GM18502 (cell line): ENCODE data around the gene KLF14.
"Not testable (repeated sequence)": the region's sequence is repeated elsewhere in the genome, so short reads cannot be mapped to it uniquely, and the experiment has no call there.

Source experiments
- ATAC-seq: cut with Tn5 transposase; IDR thresholded peaks from one replicate; pipeline ENCODE4 v1.9.1; 2021; ENCODE audit warnings: mild to moderate bottlenecking; ENCODE audit not compliant: unreplicated experiment, poor library complexity

The KLF14 gene

DNA sequence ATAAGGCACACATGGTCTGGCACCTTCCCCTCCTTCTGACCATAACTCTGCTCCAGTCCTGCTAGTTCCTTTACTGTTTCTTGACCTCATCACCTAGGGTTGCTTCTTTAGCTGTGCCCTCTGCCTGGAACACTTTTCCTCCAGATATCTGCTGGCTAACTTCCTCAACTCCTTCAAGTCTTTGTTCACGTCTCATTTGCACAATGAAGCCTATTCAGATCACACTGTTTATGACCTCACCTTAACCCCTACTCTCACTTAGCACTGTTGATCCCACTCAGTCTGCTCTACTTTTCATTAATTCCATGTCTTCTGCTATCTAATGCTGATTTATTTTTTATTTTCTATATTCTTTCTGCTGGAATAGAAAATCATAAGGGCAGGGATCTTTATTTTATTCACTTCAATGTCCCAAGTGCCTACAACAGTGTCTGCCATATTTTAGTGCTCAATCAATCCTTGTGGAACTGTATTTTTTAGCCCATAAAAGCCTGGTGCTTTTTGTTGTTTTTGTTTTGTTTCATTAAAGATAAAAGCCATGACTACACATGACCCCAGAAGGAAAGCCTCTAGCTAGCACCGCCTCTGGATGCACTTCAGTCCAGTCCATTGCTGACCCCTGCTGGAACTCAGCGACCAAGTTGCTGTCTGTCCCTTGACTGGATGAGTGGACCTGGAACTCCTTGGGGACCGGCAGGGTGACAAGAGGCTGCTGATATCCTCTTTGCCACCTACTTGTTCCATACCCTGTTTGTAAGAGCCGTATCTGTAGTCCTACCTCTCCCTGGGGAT, 12.3 kb downstream of the KLF14 start:
- no peak for ATAC-seq

GRCh38 chr7:130719541-130719940, 14.5 kb downstream of the KLF14 start:
- no peak for ATAC-seq

GRCh38 chr7:130712416-130712815, 21.6 kb downstream of the KLF14 start:
- ATAC-seq: no peak

DNA sequence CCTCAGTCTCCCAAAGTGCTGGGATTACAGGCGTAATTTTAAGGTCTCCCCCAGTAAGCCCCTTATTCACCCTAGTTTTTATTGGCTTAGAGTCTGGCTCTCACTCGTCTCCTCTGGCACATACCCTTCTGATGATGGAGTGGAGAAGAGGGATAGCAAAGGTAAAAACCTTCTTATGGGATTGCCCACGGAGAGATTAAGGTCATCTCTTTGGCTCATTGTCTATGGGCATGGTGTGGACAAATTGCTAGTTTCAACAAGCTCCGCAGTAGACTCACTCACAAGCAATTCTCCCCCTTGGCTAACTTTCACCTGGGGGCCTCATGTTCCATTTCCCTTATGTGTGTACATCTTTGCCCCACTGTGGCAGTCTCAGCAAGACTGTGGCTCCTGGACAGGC, 25.2 kb downstream of the KLF14 start:
- ATAC-seq: no peak

DNA sequence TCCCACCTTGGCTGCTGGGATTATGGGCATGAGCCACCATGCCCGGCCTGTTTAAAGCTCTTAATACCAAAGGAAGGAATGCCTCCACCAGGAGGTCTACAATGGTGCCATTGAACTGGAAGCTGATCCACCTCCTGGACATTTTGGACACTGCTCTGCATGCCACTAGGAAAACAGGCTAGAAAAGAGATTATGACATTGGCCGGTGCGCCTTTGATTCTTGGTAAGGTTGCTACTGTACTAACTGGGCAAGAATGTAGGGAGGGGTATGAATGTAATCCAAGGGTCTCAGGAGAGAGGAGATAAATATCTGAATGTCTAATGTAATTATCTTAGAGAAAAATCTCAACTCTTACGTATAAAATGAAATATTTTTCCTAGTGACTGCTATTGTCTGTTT, 26.0 kb downstream of the KLF14 start:
- ATAC-seq: no peak

DNA sequence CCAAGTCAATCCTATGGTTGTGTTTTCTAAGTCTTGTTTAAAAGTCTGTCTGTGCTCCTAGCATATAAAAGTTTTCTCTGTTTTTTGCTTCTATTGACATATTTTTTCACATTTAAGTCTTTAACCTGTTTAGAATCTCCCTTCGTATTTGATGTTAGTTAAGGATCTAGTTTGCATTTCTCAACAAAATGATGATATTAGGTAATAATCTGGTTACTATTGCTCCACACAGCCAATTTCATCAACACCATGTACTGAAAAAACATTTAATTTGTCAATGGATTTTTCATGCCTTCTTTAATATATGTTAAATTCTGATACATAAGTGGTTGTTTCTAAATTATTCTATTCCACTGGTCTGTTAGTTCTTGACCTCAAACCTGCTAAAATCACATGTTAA, 30.2 kb downstream of the KLF14 start:
- no peak for ATAC-seq

DNA sequence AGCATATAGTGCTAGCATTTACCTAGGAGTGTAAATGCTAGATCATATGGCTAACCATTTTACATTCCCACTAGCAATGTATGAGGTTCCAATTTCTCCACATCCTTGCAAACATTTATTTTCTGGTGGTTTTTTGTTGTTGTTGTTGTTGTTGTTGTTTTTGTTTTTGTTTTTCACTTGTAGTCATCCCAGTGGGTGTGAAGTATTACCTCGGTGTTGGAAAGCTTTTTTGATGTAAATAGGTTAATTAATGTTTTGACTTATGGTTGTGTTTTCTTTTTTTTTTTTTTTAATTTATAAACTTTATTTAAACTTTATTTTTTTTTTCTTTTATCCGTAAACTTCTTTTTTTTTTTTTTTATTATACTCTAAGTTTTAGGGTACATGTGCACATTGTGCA, 32.4 kb downstream of the KLF14 start:
- no peak for ATAC-seq

GRCh38 chr7:130700760-130701159, 33.2 kb downstream of the KLF14 start:
- no peak for ATAC-seq

GRCh38 chr7:130699686-130700085, 34.3 kb downstream of the KLF14 start:
- no peak for ATAC-seq

- no peak for ATAC-seq
Observed at GRCh38 chr7:130697820-130698219, 36.2 kb downstream of the KLF14 start.

GRCh38 chr7:130695840-130696239, 38.2 kb downstream of the KLF14 start:
- ATAC-seq: no peak

DNA sequence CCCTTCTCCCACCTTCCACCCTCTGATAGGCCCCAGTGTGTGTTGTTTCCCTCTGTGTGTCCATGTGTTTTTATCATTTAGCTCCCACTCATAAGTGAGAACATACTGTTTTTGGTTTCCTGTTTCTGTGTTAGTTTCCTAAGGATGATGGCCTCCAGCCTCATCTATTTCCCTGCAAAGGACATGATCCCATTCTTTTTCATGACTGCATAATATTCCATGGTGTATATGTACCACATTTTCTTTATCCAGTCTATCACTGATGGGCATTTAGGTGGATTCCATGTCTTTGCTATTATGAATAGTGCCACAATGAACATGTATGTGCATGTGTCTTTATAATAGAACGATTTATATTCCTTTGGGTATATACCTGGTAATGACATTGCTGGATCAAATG, 41.6 kb downstream of the KLF14 start:
- not testable (repeated sequence) for ATAC-seq

DNA sequence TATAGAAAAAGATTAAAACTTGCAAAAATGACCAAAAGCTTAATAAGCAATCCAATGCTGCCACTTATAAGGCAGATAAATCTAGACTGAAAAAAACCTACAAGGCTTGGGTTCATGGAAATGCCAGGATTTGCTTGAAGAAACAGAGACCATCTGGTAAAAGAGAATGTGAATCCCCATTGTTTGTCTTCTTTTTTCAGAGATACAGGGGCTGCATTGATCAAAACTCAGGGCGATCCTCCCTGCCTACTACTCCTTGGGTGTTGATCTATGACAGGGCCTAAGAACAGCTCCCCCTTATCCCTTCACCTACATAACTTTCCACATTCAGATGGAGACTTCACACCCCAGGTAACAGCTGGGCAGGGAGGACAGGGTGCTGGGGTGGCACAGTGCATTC, 44.3 kb downstream of the KLF14 start:
- no peak for ATAC-seq

GRCh38 chr7:130683026-130683425, 51.0 kb downstream of the KLF14 start:
- no peak for ATAC-seq
